ENCODE data around the gene RNF114. TPM values are rescaled to one million over a fixed set of nuclear protein-coding genes. Genes with fewer than 3 reads are reported as not detected.

Gene RNF114
- total and polyA plus RNA-seq, 10 of the 15 experiments (the other 5 are each of a cell fraction or from before 2014, with no cell fraction given): 28.0 to 82.3 (median 47.2) TPM

DNA sequence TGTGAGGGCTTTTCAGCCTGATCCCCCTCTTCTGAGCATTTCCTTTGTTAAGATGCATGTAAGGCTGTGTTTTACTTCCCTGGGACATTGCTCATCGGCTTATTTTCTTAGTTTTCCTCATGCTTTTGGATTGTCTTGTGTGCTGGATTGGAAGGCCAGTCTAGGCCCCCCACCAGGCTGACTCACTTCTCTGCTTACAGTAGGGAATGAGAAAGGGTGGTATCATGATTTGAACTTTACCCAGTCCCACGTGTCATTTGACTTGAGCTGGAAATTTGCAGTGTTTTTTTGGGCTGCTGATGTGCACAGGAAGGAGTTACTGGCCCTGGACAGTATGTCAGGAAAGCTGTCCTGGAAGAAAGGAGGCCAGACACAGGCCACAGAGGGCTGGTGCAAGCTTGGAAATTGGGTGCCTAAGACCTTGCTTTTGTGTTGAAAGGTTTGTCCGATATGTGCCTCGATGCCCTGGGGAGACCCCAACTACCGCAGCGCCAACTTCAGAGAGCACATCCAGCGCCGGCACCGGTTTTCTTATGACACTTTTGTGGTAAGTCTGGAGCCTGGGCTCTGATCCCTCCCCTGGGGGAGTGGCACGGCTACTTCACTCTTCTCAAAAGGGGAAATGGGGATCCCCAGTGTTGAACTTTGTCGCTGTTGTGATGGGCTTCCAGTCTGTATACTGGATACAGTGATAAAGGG lies 12.8 kb downstream of the RNF114 start (continued):
- no peak for TF ChIP-seq TCF7 (IDR thresholded peaks at IDR 0.05; ENCODE audit: borderline replicate concordance)
- TF ChIP-seq, protein P1, sequence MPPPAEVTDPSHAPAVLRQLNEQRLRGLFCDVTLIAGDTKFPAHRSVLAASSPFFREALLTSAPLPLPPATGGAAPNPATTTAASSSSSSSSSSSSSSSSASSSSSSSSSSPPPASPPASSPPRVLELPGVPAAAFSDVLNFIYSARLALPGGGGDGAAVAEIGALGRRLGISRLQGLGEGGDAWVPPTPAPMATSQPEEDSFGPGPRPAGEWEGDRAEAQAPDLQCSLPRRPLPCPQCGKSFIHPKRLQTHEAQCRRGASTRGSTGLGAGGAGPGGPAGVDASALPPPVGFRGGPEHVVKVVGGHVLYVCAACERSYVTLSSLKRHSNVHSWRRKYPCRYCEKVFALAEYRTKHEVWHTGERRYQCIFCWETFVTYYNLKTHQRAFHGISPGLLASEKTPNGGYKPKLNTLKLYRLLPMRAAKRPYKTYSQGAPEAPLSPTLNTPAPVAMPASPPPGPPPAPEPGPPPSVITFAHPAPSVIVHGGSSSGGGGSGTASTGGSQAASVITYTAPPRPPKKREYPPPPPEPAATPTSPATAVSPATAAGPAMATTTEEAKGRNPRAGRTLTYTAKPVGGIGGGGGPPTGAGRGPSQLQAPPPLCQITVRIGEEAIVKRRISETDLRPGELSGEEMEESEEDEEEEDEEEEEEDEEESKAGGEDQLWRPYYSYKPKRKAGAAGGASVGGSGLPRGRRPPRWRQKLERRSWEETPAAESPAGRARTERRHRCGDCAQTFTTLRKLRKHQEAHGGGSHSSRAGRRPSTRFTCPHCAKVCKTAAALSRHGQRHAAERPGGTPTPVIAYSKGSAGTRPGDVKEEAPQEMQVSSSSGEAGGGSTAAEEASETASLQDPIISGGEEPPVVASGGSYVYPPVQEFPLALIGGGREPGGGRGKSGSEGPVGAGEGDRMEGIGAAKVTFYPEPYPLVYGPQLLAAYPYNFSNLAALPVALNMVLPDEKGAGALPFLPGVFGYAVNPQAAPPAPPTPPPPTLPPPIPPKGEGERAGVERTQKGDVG (CRISPR knock-in tag; IDR thresholded peaks at IDR 0.05): no peak
- TF ChIP-seq, protein P2, sequence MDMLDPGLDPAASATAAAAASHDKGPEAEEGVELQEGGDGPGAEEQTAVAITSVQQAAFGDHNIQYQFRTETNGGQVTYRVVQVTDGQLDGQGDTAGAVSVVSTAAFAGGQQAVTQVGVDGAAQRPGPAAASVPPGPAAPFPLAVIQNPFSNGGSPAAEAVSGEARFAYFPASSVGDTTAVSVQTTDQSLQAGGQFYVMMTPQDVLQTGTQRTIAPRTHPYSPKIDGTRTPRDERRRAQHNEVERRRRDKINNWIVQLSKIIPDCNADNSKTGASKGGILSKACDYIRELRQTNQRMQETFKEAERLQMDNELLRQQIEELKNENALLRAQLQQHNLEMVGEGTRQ (IDR thresholded peaks at IDR 0.05; ENCODE audit: borderline replicate concordance, low read depth, low read length): no peak

DNA sequence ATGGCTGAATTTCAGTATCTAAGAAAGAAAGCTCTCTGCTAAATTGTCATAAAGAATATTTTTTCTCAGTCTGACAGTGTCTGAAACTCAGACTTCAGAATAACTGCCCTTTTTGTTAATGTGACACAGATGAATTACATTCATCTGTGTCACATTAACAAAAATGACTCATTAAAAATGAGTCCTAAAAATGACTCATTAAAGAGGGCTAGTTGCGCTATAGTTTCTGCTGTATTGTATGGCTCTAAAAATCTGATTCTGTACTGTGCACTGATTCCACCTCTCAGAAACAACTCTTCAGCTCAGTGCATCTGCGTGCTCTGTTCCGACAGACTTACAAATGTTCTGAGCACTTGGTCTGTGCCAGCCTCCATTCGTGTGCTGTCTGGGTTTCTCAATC lies 15.0 kb downstream of the RNF114 start:
- intact Hi-C loops (cut with micrococcal nuclease; ENCODE audit: unreplicated experiment) (no loop called here), in situ Hi-C loops (cut with MboI) (no loop called here)
- DNase-seq (ENCODE audit: low read depth, low spot score) (no peak), FAIRE-seq (no peak), ATAC-seq (no peak)
- RAD21 ChIA-PET (ENCODE audit: unreplicated experiment): no interaction called here
- no TSS peak for BruUV-seq (replicated peaks)
- H3K4me2 ChIP-seq (ENCODE audit: control insufficient read depth, insufficient read depth): no peak overlapping the region
- TF ChIP-seq KAT2A (conservative IDR thresholded peaks at IDR 0.05; ENCODE audit: control insufficient read depth, low read depth, low read length) (no peak), POLR2A (IDR thresholded peaks at IDR 0.05; ENCODE audit: low read depth, low read length) (no peak)
- TF ChIP-seq, protein P3, sequence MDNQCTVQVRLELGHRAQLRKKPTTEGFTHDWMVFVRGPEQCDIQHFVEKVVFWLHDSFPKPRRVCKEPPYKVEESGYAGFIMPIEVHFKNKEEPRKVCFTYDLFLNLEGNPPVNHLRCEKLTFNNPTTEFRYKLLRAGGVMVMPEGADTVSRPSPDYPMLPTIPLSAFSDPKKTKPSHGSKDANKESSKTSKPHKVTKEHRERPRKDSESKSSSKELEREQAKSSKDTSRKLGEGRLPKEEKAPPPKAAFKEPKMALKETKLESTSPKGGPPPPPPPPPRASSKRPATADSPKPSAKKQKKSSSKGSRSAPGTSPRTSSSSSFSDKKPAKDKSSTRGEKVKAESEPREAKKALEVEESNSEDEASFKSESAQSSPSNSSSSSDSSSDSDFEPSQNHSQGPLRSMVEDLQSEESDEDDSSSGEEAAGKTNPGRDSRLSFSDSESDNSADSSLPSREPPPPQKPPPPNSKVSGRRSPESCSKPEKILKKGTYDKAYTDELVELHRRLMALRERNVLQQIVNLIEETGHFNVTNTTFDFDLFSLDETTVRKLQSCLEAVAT (IDR thresholded peaks at IDR 0.05): no peak
- H3K9me3 ChIP-seq (replicated peaks; ENCODE audit: control insufficient read depth, insufficient read depth, low read length): no peaks in the 10 kb centered on the region
- H4K20me1 ChIP-seq (ENCODE audit: control insufficient read depth, insufficient read depth): no peaks in the 10 kb centered on the region
- 21% methylated on average over 4 of the region's 4 CpGs for WGBS (ENCODE audit: insufficient coverage, insufficient replicate concordance, low lambda C conversion rate, missing lambda C conversion rate)
- no peaks in the 10 kb centered on the region for H3K4me1 ChIP-seq (ENCODE audit: control insufficient read depth, insufficient read depth, low read length)
- SMC1A ChIA-PET (ENCODE audit: uncharacterized antibody, unreplicated experiment): interaction anchor here (3.6 kb wide), 1 partner anchor 13 kb away, joined by 13 read pairs; no protein-coding TSS in a partner anchor
- H3K36me3 ChIP-seq (ENCODE audit: control insufficient read depth in 2 of 2, insufficient read depth in 2 of 2, low read length in 1 of 2): peaks cover 23 to 27% of the 10 kb centered on the region in 2 experiments
- H2AFZ ChIP-seq (ENCODE audit: control insufficient read depth, low read depth, low read length): no peak overlapping the region
- POLR2A ChIA-PET: no interaction called here
- CTCF ChIA-PET: interaction anchor here (0.7 to 1.3 kb wide), 3 partner anchors 14 to 133 kb away, joined by 3 to 7 read pairs (median 3); no protein-coding TSS in a partner anchor
- H3K27me3 ChIP-seq (replicated peaks in 1 of 2; ENCODE audit: control insufficient read depth in 2 of 2, insufficient read depth in 2 of 2, low read length in 1 of 2): no peaks in the 10 kb centered on the region
- H3K27ac ChIP-seq (ENCODE audit: control insufficient read depth, insufficient read depth): no peak overlapping the region
- no peak overlapping the region for H3K4me3 ChIP-seq
- no peak overlapping the region for H3K9ac ChIP-seq (ENCODE audit: control insufficient read depth, insufficient read depth, low read length)
- no peaks in the 10 kb centered on the region for H3K79me2 ChIP-seq (ENCODE audit: control insufficient read depth, insufficient read depth, low read length)

Measured in GM12878 (cell line).